ENCODE measurements around the gene TMEM218.

Gene TMEM218

DNA sequence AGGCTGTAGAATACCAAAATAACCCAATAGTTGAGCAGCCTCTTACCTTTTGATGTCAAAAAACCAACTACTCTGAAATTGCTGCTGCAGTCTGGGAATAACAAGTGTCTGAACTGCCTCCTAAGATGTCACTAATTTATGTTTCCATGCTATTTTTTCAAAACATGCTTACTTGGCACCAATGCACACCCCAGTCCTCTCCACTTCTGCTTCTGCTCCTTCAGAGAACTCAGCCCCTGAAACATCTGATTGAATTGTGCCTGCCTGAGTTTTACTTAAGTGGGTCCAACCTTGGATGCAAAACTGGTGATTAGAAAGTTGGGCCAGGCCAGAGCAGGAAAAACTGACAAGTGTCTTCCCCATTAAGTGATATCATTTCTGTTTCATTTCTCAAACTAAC, 24.6 kb upstream of the TMEM218 start:
- no peak for TF ChIP-seq POLR2AphosphoS5 (IDR thresholded peaks at IDR 0.05; ENCODE audit: low read depth)
- TF ChIP-seq, protein P1, sequence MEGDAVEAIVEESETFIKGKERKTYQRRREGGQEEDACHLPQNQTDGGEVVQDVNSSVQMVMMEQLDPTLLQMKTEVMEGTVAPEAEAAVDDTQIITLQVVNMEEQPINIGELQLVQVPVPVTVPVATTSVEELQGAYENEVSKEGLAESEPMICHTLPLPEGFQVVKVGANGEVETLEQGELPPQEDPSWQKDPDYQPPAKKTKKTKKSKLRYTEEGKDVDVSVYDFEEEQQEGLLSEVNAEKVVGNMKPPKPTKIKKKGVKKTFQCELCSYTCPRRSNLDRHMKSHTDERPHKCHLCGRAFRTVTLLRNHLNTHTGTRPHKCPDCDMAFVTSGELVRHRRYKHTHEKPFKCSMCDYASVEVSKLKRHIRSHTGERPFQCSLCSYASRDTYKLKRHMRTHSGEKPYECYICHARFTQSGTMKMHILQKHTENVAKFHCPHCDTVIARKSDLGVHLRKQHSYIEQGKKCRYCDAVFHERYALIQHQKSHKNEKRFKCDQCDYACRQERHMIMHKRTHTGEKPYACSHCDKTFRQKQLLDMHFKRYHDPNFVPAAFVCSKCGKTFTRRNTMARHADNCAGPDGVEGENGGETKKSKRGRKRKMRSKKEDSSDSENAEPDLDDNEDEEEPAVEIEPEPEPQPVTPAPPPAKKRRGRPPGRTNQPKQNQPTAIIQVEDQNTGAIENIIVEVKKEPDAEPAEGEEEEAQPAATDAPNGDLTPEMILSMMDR (IDR thresholded peaks at IDR 0.05; ENCODE audit: insufficient read depth, low read length) = no peak
- TF ChIP-seq, protein P2, sequence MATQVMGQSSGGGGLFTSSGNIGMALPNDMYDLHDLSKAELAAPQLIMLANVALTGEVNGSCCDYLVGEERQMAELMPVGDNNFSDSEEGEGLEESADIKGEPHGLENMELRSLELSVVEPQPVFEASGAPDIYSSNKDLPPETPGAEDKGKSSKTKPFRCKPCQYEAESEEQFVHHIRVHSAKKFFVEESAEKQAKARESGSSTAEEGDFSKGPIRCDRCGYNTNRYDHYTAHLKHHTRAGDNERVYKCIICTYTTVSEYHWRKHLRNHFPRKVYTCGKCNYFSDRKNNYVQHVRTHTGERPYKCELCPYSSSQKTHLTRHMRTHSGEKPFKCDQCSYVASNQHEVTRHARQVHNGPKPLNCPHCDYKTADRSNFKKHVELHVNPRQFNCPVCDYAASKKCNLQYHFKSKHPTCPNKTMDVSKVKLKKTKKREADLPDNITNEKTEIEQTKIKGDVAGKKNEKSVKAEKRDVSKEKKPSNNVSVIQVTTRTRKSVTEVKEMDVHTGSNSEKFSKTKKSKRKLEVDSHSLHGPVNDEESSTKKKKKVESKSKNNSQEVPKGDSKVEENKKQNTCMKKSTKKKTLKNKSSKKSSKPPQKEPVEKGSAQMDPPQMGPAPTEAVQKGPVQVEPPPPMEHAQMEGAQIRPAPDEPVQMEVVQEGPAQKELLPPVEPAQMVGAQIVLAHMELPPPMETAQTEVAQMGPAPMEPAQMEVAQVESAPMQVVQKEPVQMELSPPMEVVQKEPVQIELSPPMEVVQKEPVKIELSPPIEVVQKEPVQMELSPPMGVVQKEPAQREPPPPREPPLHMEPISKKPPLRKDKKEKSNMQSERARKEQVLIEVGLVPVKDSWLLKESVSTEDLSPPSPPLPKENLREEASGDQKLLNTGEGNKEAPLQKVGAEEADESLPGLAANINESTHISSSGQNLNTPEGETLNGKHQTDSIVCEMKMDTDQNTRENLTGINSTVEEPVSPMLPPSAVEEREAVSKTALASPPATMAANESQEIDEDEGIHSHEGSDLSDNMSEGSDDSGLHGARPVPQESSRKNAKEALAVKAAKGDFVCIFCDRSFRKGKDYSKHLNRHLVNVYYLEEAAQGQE (IDR thresholded peaks at IDR 0.05; ENCODE audit: insufficient replicate concordance, low read depth) = no peak
- Histone ChIP-seq H3K27me3 (ENCODE audit: insufficient read depth, poor library complexity, severe bottlenecking) (no peaks in the 10 kb centered on the region), H3K4me3 (replicated peaks; ENCODE audit: insufficient read depth, low read length) (no peak overlapping the region), H3K27ac (replicated peaks) (no peak overlapping the region)
- DNase-seq (ENCODE audit: low read depth in 1 of 2, low spot score in 1 of 2) = no peak

DNA sequence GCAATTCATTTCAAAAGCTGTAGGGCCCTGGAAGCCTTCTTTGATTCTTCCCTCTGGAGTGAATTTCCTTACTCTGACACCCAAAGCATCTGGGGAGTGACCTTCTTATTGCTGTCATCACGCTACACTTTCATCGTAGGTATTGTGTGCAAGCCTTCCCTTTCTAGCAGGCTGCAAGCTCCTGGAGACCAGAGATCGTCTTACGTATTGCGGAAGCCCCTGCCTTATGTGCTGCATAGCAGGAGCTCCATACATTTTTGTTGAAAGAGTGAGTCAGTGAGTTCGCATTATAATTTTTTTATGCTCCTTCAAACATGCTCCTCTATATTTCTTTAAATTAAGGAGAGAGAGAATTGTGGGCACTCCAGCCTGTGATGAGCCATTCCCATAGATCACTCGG, 21.2 kb upstream of the TMEM218 start:
- Histone ChIP-seq H3K27me3 (ENCODE audit: insufficient read depth, poor library complexity, severe bottlenecking) (no peaks in the 10 kb centered on the region), H3K27ac (replicated peaks) (no peak overlapping the region)
- DNase-seq (ENCODE audit: low read depth in 1 of 2, low spot score in 1 of 2) = no peak

DNA sequence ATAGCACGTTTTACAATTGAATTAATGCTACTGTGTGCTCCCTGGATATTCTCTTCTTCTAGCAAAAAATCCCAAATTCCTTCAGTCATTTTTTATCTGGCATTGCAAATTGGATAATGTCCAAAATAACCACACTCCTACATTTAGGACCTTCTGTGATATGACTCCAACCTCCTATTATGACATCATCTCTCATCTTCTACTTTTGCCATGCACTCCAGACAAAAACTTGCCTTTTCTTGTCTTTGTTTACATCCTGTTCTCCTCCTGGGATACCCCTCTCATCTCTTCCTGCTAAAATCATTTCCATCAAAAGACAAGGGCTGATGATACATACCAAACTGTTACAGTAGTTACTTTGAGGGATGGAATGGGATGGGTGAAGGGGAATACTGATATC, 20.6 kb upstream of the TMEM218 start:
- Histone ChIP-seq H3K27ac (replicated peaks) (no peak overlapping the region), H3K4me3 (replicated peaks; ENCODE audit: insufficient read depth, low read length) (no peak overlapping the region), H3K27me3 (ENCODE audit: insufficient read depth, poor library complexity, severe bottlenecking) (no peaks in the 10 kb centered on the region)
- TF ChIP-seq POLR2AphosphoS5 (IDR thresholded peaks at IDR 0.05; ENCODE audit: low read depth) = no peak
- TF ChIP-seq, protein P1 (IDR thresholded peaks at IDR 0.05; ENCODE audit: insufficient read depth, low read length) = no peak
- no peak for TF ChIP-seq GABPA (IDR thresholded peaks at IDR 0.05; ENCODE audit: low read depth)
- TF ChIP-seq, protein P2 (IDR thresholded peaks at IDR 0.05; ENCODE audit: insufficient replicate concordance, low read depth) = no peak
- DNase-seq (ENCODE audit: low read depth in 1 of 2, low spot score in 1 of 2) = no peak

More for the DNA sequence above, 21.2 kb upstream of the TMEM218 start:
- TF ChIP-seq, protein P2 (IDR thresholded peaks at IDR 0.05; ENCODE audit: insufficient replicate concordance, low read depth) = no peak
- H3K4me3 ChIP-seq (replicated peaks; ENCODE audit: insufficient read depth, low read length) = no peak overlapping the region

DNA sequence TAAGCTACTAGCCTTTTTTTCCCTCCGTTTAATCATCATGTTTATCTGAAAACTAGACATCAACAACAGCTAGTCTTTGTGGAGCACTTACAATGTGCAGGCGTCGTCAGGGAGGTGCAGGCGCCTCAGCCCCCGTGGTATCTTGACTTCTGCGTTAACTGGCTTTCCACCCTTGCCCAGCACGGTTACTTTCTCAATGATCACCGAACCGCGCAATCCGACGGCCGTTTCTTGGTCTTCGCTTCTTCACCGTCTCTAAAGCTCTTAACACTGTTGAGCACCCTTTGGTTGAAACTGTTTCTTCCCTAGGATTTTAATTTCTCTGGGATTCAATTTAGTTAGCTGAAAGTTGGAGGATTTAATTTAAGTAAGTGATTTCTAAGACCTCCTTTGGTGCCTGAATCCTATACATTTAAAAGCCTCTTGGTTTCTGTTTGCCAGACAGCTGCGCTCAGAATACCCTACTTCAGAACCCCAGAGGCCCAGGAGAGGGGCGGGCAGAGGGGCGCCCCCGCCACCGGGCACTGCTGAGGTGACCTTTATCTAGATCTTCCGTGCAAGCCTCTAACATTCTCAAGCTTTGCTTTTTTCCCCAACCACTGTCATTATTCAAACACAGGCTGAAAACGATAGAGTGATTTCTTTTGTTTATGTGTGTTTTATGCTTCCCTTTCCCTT, 18.0 kb upstream of the TMEM218 start:
- H3K4me3 ChIP-seq (replicated peaks; ENCODE audit: insufficient read depth, low read length) = no peak overlapping the region
- TF ChIP-seq GABPA (IDR thresholded peaks at IDR 0.05; ENCODE audit: low read depth) = no peak
- no peak for TF ChIP-seq SPI1 (IDR thresholded peaks at IDR 0.05; ENCODE audit: borderline replicate concordance, low read depth)
- TF ChIP-seq, protein P1 (IDR thresholded peaks at IDR 0.05; ENCODE audit: insufficient read depth, low read length) = no peak
- no peak for TF ChIP-seq POLR2AphosphoS5 (IDR thresholded peaks at IDR 0.05; ENCODE audit: low read depth)
- TF ChIP-seq, protein P2 (IDR thresholded peaks at IDR 0.05; ENCODE audit: insufficient replicate concordance, low read depth) = no peak
- DNase-seq (ENCODE audit: low read depth in 1 of 2, low spot score in 1 of 2) = no peak
- no peaks in the 10 kb centered on the region for H3K27me3 ChIP-seq (ENCODE audit: insufficient read depth, poor library complexity, severe bottlenecking)
- H3K27ac ChIP-seq (replicated peaks) = no peak overlapping the region

Data from HL-60 (cell line).